ENCODE results near the gene ZEB2. TPM values are rescaled to one million over a fixed set of nuclear protein-coding genes. Genes with fewer than 3 reads are reported as not detected.
A peak's percentile ranks its signal among the peaks of the same experiment; 100 is the strongest.

ZEB2 gene
- 15.3 TPM for total RNA-seq
- 16.1 TPM for polyA plus RNA-seq
- long read RNA-seq, donor 1, partial matches to known transcripts: 0 of 1 reads
- long read RNA-seq, donor 1, other reads (novel, unspliced or antisense): 0 of 1 reads
- long read RNA-seq, donor 2, partial matches to known transcripts: 14 of 17 reads
- long read RNA-seq, donor 2, other reads (novel, unspliced or antisense): 0 of 17 reads
- long read RNA-seq, donor 3, partial matches to known transcripts: 10 of 12 reads
- long read RNA-seq, donor 3, other reads (novel, unspliced or antisense): 0 of 12 reads
- long read RNA-seq, donor 4: 0 reads
- long read RNA-seq, donor 5, full-length matches to known transcripts: 5 of 5 reads
- long read RNA-seq, donor 5, partial matches to known transcripts: 0 of 5 reads
- long read RNA-seq, donor 5, other reads (novel, unspliced or antisense): 0 of 5 reads
- long read RNA-seq, donor 6, full-length matches to known transcripts: 2 of 2 reads
- long read RNA-seq, donor 6, partial matches to known transcripts: 0 of 2 reads
- long read RNA-seq, donor 6, other reads (novel, unspliced or antisense): 0 of 2 reads
- long read RNA-seq, donor 7, partial matches to known transcripts: 0 of 3 reads
- long read RNA-seq, donor 7, other reads (novel, unspliced or antisense): 0 of 3 reads
- long read RNA-seq, donor 8, partial matches to known transcripts: 0 of 2 reads
- long read RNA-seq, donor 8, other reads (novel, unspliced or antisense): 0 of 2 reads
- long read RNA-seq, donor 9, partial matches to known transcripts: 0 of 1 reads
- long read RNA-seq, donor 9, other reads (novel, unspliced or antisense): 0 of 1 reads
- long read RNA-seq, donor 10, partial matches to known transcripts: 0 of 3 reads
- long read RNA-seq, donor 10, other reads (novel, unspliced or antisense): 0 of 3 reads

GRCh38 chr2:144519934-144520731, at the start of gene ZEB2:
Gene ZEB2 (minus strand): TSS chr2:144520119. CDS start chr2:144517350, 2,769 bp downstream.
- peak in 2 of 9 donors; percentile 50 to 76 for DNase-seq (ENCODE audit: low read depth in 6 of 9, low spot score in 9 of 9)
- H3K4me3 ChIP-seq (ENCODE audit: low read length in 2 of 2): peak within 1 kb of the TSS; percentile 41 to 61
- peak within 1 kb of the TSS; percentile 70 to 83 for H3K27ac ChIP-seq (ENCODE audit: low read depth in 1 of 2, low read length in 1 of 2)
- WGBS: 10% methylated on average over 29 of the region's 29 CpGs
- peaks cover 20 to 91% of the 10 kb centered on the region in 2 donors for H3K27me3 ChIP-seq (ENCODE audit: control insufficient read depth in 2 of 2, insufficient read depth in 1 of 2, low read length in 1 of 2)
- H3K9me3 ChIP-seq (ENCODE audit: control insufficient read depth in 2 of 2, insufficient read depth in 1 of 2, low read length in 1 of 2): peaks cover 0 to 3% of the 10 kb centered on the region in 2 donors
- peaks cover 15 to 42% of the 10 kb centered on the region in 2 donors for H3K4me1 ChIP-seq (ENCODE audit: control insufficient read depth in 2 of 2, insufficient read depth in 2 of 2, low read length in 2 of 2)
- H3K36me3 ChIP-seq (ENCODE audit: control insufficient read depth in 2 of 2, insufficient read depth in 2 of 2, low read length in 1 of 2): no peaks in the 10 kb centered on the region

GRCh38 chr2:144567745-144568144, 47.8 kb upstream of the ZEB2 start:
- Histone ChIP-seq H3K4me1 (ENCODE audit: control insufficient read depth in 2 of 2, insufficient read depth in 2 of 2, low read length in 2 of 2) (no peaks in the 10 kb centered on the region), H3K4me3 (ENCODE audit: low read length in 2 of 2) (no peak overlapping the region), H3K9me3 (ENCODE audit: control insufficient read depth in 2 of 2, insufficient read depth in 1 of 2, low read length in 1 of 2) (no peaks in the 10 kb centered on the region), H3K36me3 (ENCODE audit: control insufficient read depth in 2 of 2, insufficient read depth in 2 of 2, low read length in 1 of 2) (no peaks in the 10 kb centered on the region), H3K27me3 (ENCODE audit: control insufficient read depth in 2 of 2, insufficient read depth in 1 of 2, low read length in 1 of 2) (no peaks in the 10 kb centered on the region), H3K27ac (ENCODE audit: low read depth in 1 of 2, low read length in 1 of 2) (no peak overlapping the region)
- DNase-seq (ENCODE audit: low read depth in 6 of 9, low spot score in 9 of 9): no peak
- 93% methylated on average over 4 of the region's 4 CpGs for WGBS

DNA sequence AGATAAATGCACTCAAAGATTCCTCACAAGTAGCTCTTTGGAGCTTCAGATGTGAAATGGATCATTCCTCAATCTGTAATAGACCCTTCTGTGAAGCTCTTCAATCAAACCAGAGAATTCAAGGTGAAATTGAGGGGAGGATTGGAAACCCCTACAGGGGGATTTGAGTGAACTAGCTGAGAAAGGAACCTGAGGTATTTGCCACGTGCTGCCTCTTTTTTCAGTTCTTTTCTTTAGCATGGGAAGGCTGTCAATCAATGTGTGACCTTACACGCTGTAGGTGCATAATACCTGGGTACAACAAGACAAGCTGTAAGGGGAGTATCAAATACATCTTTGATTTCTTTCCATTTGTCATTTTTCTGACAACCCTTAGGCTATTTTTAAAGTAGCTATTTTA, 46.5 kb upstream of the ZEB2 start:
- Histone ChIP-seq H3K27me3 (ENCODE audit: control insufficient read depth in 2 of 2, insufficient read depth in 1 of 2, low read length in 1 of 2) (no peaks in the 10 kb centered on the region), H3K4me3 (ENCODE audit: low read length in 2 of 2) (no peak overlapping the region), H3K9me3 (ENCODE audit: control insufficient read depth in 2 of 2, insufficient read depth in 1 of 2, low read length in 1 of 2) (no peaks in the 10 kb centered on the region), H3K27ac (ENCODE audit: low read depth in 1 of 2, low read length in 1 of 2) (no peak overlapping the region), H3K4me1 (ENCODE audit: control insufficient read depth in 2 of 2, insufficient read depth in 2 of 2, low read length in 2 of 2) (no peaks in the 10 kb centered on the region), H3K36me3 (ENCODE audit: control insufficient read depth in 2 of 2, insufficient read depth in 2 of 2, low read length in 1 of 2) (no peaks in the 10 kb centered on the region)
- WGBS: 95% methylated on average over 2 of the region's 2 CpGs
- DNase-seq (ENCODE audit: low read depth in 6 of 9, low spot score in 9 of 9): no peak

GRCh38 chr2:144560251-144560650, 40.3 kb upstream of the ZEB2 start:
- no peaks in the 10 kb centered on the region for H3K4me1 ChIP-seq (ENCODE audit: control insufficient read depth in 2 of 2, insufficient read depth in 2 of 2, low read length in 2 of 2)
- no peaks in the 10 kb centered on the region for H3K36me3 ChIP-seq (ENCODE audit: control insufficient read depth in 2 of 2, insufficient read depth in 2 of 2, low read length in 1 of 2)
- H3K9me3 ChIP-seq (ENCODE audit: control insufficient read depth in 2 of 2, insufficient read depth in 1 of 2, low read length in 1 of 2): no peaks in the 10 kb centered on the region
- H3K27ac ChIP-seq (ENCODE audit: low read depth in 1 of 2, low read length in 1 of 2): no peak overlapping the region
- DNase-seq (ENCODE audit: low read depth in 6 of 9, low spot score in 9 of 9): no peak
- H3K27me3 ChIP-seq (ENCODE audit: control insufficient read depth in 2 of 2, insufficient read depth in 1 of 2, low read length in 1 of 2): no peaks in the 10 kb centered on the region
- no peak overlapping the region for H3K4me3 ChIP-seq (ENCODE audit: low read length in 2 of 2)
- 75% methylated on average over 1 of the region's 1 CpG for WGBS

DNA sequence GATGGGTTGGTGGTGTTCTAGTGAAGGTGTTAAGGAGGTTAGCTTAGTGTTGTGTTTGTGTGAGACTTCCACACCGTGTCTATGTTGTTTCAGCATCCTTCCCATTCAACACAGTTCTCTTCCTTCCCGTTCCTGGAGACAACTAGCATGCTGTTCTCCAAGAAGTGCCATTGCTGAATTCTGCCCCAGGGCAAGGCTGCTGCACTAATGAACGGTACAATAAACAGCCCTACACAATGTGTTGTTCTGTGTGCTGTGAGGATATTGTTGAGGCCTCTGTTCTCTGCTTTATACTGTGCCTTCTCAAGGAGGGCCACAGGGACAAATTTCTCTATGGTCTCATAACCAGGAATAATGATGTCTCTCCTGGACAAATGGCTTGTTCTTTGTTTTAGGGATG, 39.8 kb upstream of the ZEB2 start:
- no peak overlapping the region for H3K27ac ChIP-seq (ENCODE audit: low read depth in 1 of 2, low read length in 1 of 2)
- WGBS: 95% methylated on average over 3 of the region's 3 CpGs

DNA sequence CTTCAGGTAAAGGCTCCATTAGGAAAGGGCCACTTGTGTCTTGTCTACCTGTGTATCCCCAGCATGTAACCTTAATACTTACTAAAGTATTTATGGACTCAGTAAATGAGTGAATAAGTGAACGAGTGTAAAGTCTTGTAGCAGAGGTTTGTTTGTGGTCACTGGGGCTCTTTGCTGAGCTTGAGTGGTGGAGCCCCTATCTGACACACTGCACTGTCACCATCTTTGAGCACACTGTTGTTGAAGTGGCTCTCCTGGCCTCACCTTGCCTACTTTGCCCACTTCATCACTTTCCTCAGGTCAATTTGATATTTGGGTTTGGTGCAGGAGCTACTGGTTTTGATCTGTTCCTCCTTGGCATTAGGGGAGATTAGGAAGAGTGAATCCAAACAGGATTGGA, 39.3 kb upstream of the ZEB2 start:
- H3K27ac ChIP-seq (ENCODE audit: low read depth in 1 of 2, low read length in 1 of 2): no peak overlapping the region
- DNase-seq (ENCODE audit: low read depth in 6 of 9, low spot score in 9 of 9): no peak

More for the DNA sequence above, 39.8 kb upstream of the ZEB2 start:
- no peaks in the 10 kb centered on the region for H3K36me3 ChIP-seq (ENCODE audit: control insufficient read depth in 2 of 2, insufficient read depth in 2 of 2, low read length in 1 of 2)
- no peaks in the 10 kb centered on the region for H3K4me1 ChIP-seq (ENCODE audit: control insufficient read depth in 2 of 2, insufficient read depth in 2 of 2, low read length in 2 of 2)
- no peak overlapping the region for H3K4me3 ChIP-seq (ENCODE audit: low read length in 2 of 2)
- no peaks in the 10 kb centered on the region for H3K27me3 ChIP-seq (ENCODE audit: control insufficient read depth in 2 of 2, insufficient read depth in 1 of 2, low read length in 1 of 2)
- DNase-seq (ENCODE audit: low read depth in 6 of 9, low spot score in 9 of 9): no peak
- H3K9me3 ChIP-seq (ENCODE audit: control insufficient read depth in 2 of 2, insufficient read depth in 1 of 2, low read length in 1 of 2): no peaks in the 10 kb centered on the region

GRCh38 chr2:144554492-144555210, 34.7 kb upstream of the ZEB2 start:
- Histone ChIP-seq H3K4me3 (ENCODE audit: low read length in 2 of 2) (no peak overlapping the region), H3K27me3 (ENCODE audit: control insufficient read depth in 2 of 2, insufficient read depth in 1 of 2, low read length in 1 of 2) (no peaks in the 10 kb centered on the region), H3K27ac (ENCODE audit: low read depth in 1 of 2, low read length in 1 of 2) (no peak overlapping the region), H3K36me3 (ENCODE audit: control insufficient read depth in 2 of 2, insufficient read depth in 2 of 2, low read length in 1 of 2) (no peaks in the 10 kb centered on the region), H3K4me1 (ENCODE audit: control insufficient read depth in 2 of 2, insufficient read depth in 2 of 2, low read length in 2 of 2) (no peaks in the 10 kb centered on the region), H3K9me3 (ENCODE audit: control insufficient read depth in 2 of 2, insufficient read depth in 1 of 2, low read length in 1 of 2) (no peaks in the 10 kb centered on the region)
- 94% methylated on average over 5 of the region's 5 CpGs for WGBS
- no peak for DNase-seq (ENCODE audit: low read depth in 6 of 9, low spot score in 9 of 9)

More for the DNA sequence above, 39.3 kb upstream of the ZEB2 start:
- H3K9me3 ChIP-seq (ENCODE audit: control insufficient read depth in 2 of 2, insufficient read depth in 1 of 2, low read length in 1 of 2): no peaks in the 10 kb centered on the region
- no peaks in the 10 kb centered on the region for H3K4me1 ChIP-seq (ENCODE audit: control insufficient read depth in 2 of 2, insufficient read depth in 2 of 2, low read length in 2 of 2)
- no peaks in the 10 kb centered on the region for H3K27me3 ChIP-seq (ENCODE audit: control insufficient read depth in 2 of 2, insufficient read depth in 1 of 2, low read length in 1 of 2)
- no peak overlapping the region for H3K4me3 ChIP-seq (ENCODE audit: low read length in 2 of 2)
- WGBS: 97% methylated on average over 1 of the region's 1 CpG
- no peaks in the 10 kb centered on the region for H3K36me3 ChIP-seq (ENCODE audit: control insufficient read depth in 2 of 2, insufficient read depth in 2 of 2, low read length in 1 of 2)

- Histone ChIP-seq H3K4me3 (ENCODE audit: low read length in 2 of 2) (no peak overlapping the region), H3K27me3 (ENCODE audit: control insufficient read depth in 2 of 2, insufficient read depth in 1 of 2, low read length in 1 of 2) (no peaks in the 10 kb centered on the region), H3K9me3 (ENCODE audit: control insufficient read depth in 2 of 2, insufficient read depth in 1 of 2, low read length in 1 of 2) (no peaks in the 10 kb centered on the region), H3K27ac (ENCODE audit: low read depth in 1 of 2, low read length in 1 of 2) (no peak overlapping the region), H3K4me1 (ENCODE audit: control insufficient read depth in 2 of 2, insufficient read depth in 2 of 2, low read length in 2 of 2) (peaks cover 0 to 2% of the 10 kb centered on the region in 2 donors), H3K36me3 (ENCODE audit: control insufficient read depth in 2 of 2, insufficient read depth in 2 of 2, low read length in 1 of 2) (no peaks in the 10 kb centered on the region)
- 94% methylated on average over 3 of the region's 3 CpGs for WGBS
- DNase-seq (ENCODE audit: low read depth in 6 of 9, low spot score in 9 of 9): no peak
Observed at GRCh38 chr2:144553379-144553778, 33.5 kb upstream of the ZEB2 start.
